PC-3 (cell line): ENCODE results near the gene SV2C. TPM values are rescaled to one million over a fixed set of nuclear protein-coding genes. Genes with fewer than 3 reads are reported as not detected.

ENCODE experiments used
- ATAC-seq: fragments of 200-7000 bp; cut with Tn5 transposase; 2 replicates; pipeline ENCODE4 v1.9.1; 2020; ENCODE audit warnings: mild to moderate bottlenecking, moderate library complexity
- BruUV-seq: library from RNA; stranded (reverse); fragments of 400-500 nt; replicated peaks from 2 replicates; lab custom pipeline; 2021; lab: Mats Ljungman, UMichigan
- CTCF ChIA-PET: fragments of 300-600 bp; sonication (Branson Sonifier 250); formaldehyde crosslinking; loops from one replicate; lab custom pipeline; 2022; ENCODE audit warnings: antibody characterized with exemption; lab: Charles Lee
- POLR2A ChIA-PET: fragments of 300-600 bp; sonication (Branson Sonifier 250); formaldehyde crosslinking; loops from one replicate; lab custom pipeline; 2022; ENCODE audit warnings: antibody characterized with exemption; ENCODE audit not compliant: unreplicated experiment; lab: Charles Lee
- DNase-seq: peaks from one replicate; pipeline ENCODE4 v3.0.0-alpha.2; 2015
- H2AFZ ChIP-seq: fragments of 300-600 bp; sonication (generic); 2 replicates; pipeline ENCODE4 v1.6.0; 2016; ENCODE audit warnings: antibody characterized with exemption, low read length
- H3F3A ChIP-seq: fragments of 300-600 bp; sonication (generic); one replicate; pipeline ENCODE4 v1.6.0; 2017; ENCODE audit warnings: antibody characterized with exemption, low read length, control low read depth, mild to moderate bottlenecking; ENCODE audit not compliant: unreplicated experiment
- H3K27ac ChIP-seq: fragments of 300-600 bp; sonication (generic); 2 replicates; pipeline ENCODE4 v1.5.1; 2016; ENCODE audit warnings: mild to moderate bottlenecking, low read length
- H3K27me3 ChIP-seq: fragments of 300-600 bp; sonication (generic); 2 replicates; pipeline ENCODE4 v1.6.1; 2016; ENCODE audit warnings: low read length, mixed read lengths
- H3K36me3 ChIP-seq: fragments of 300-600 bp; sonication (generic); 2 replicates; pipeline ENCODE4 v1.6.1; 2016; ENCODE audit warnings: low read depth, mixed run types, low read length, mixed read lengths
- H3K4me1 ChIP-seq: fragments of 300-600 bp; sonication (generic); 2 replicates; pipeline ENCODE4 v1.5.1; 2016; ENCODE audit warnings: low read length; ENCODE audit not compliant: insufficient read depth
- H3K4me2 ChIP-seq: fragments of 300-600 bp; sonication (generic); 2 replicates; pipeline ENCODE4 v1.6.0; 2016; ENCODE audit warnings: low read length
- H3K4me3 ChIP-seq: fragments of 300-600 bp; sonication (generic); 2 replicates; pipeline ENCODE4 v1.5.1; 2016; ENCODE audit warnings: mild to moderate bottlenecking, low read length, mixed read lengths
- H3K79me2 ChIP-seq: fragments of 300-600 bp; sonication (generic); 2 replicates; pipeline ENCODE4 v1.6.1; 2017; ENCODE audit warnings: low read length, mixed read lengths
- H3K9ac ChIP-seq: fragments of 300-600 bp; sonication (generic); 2 replicates; pipeline ENCODE4 v1.6.0; 2016; ENCODE audit warnings: mild to moderate bottlenecking, low read length
- H3K9me2 ChIP-seq: fragments of 300-600 bp; sonication (generic); replicated peaks from 2 replicates; pipeline ENCODE4 v1.6.1; 2016; ENCODE audit warnings: mixed run types, low read length, mixed read lengths
- H3K9me3 ChIP-seq: fragments of 300-600 bp; sonication (generic); 2 replicates; pipeline ENCODE4 v1.6.1; 2016; ENCODE audit warnings: low read length, mixed read lengths
- H4K20me1 ChIP-seq: fragments of 300-600 bp; sonication (generic); 2 replicates; pipeline ENCODE4 v1.6.1; 2016; ENCODE audit warnings: low read length, mixed read lengths
- EZH2 ChIP-seq: fragments of 300-600 bp; sonication (generic); IDR thresholded peaks from one replicate; pipeline ENCODE4 v1.6.1; 2017; ENCODE audit warnings: antibody characterized with exemption, mild to moderate bottlenecking, low read length; ENCODE audit not compliant: unreplicated experiment
- EZH2phosphoT487 ChIP-seq: fragments of 300-600 bp; sonication (generic); IDR thresholded peaks from 2 replicates; pipeline ENCODE4 v1.6.1; 2018; ENCODE audit warnings: mild to moderate bottlenecking, antibody characterized with exemption, low read length, borderline replicate concordance
- intact Hi-C: fragments of 100-400 bp; cut with micrococcal nuclease; formaldehyde crosslinking; loops from 2 replicates; pipeline ENCODE4 v1.9.0; 2023
- total RNA-seq: library from RNA; depleted of rRNA; stranded (reverse); fragments of >200 nt; gene quantifications from 2 replicates; pipeline ENCODE4 v1.2.3, GENCODE V29; 2014
- TF ChIP-seq, protein P1 (sequence below): fragments of 300-600 bp; sonication (generic); conservative IDR thresholded peaks from 2 replicates; pipeline ENCODE4 v1.5.1; 2017; ENCODE audit warnings: antibody characterized with exemption, low read depth, mild to moderate bottlenecking, low read length

The SV2C gene
- total RNA-seq, 1 experiment from 2014 or later: not detected

DNA sequence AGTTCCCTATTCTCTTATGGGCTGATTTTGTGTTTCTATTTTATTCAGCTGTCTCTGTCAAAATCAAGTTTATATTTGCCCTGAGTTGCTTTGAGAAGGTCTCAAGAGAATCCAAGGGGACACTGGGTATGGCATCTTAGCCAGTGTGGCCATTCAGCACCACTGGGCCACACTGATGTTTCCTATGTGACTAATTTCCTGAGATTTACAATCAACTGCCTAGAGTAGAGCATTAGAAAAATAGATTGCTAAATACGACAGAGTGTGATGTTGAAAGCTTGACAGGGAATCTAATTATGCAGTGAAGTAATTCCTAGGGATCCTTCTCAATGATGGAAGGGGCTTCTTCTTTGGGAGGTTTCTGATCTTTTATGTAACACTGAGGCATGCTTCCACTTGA lies 141.7 kb downstream of the SV2C start:
- no peak overlapping the region for H2AFZ ChIP-seq
- no peaks in the 10 kb centered on the region for H3K9me2 ChIP-seq
- H3K79me2 ChIP-seq: no peaks in the 10 kb centered on the region
- H3K4me1 ChIP-seq: no peaks in the 10 kb centered on the region
- ATAC-seq (no peak), DNase-seq (no peak)
- H3K4me3 ChIP-seq: no peak overlapping the region
- CTCF ChIA-PET: no interaction called here
- no peaks in the 10 kb centered on the region for H4K20me1 ChIP-seq
- no peak overlapping the region for H3K4me2 ChIP-seq
- H3K9ac ChIP-seq: no peak overlapping the region
- H3K27ac ChIP-seq: no peak overlapping the region
- no TSS peak for BruUV-seq
- POLR2A ChIA-PET: no interaction called here
- H3K9me3 ChIP-seq: no peaks in the 10 kb centered on the region
- TF ChIP-seq, protein P1, sequence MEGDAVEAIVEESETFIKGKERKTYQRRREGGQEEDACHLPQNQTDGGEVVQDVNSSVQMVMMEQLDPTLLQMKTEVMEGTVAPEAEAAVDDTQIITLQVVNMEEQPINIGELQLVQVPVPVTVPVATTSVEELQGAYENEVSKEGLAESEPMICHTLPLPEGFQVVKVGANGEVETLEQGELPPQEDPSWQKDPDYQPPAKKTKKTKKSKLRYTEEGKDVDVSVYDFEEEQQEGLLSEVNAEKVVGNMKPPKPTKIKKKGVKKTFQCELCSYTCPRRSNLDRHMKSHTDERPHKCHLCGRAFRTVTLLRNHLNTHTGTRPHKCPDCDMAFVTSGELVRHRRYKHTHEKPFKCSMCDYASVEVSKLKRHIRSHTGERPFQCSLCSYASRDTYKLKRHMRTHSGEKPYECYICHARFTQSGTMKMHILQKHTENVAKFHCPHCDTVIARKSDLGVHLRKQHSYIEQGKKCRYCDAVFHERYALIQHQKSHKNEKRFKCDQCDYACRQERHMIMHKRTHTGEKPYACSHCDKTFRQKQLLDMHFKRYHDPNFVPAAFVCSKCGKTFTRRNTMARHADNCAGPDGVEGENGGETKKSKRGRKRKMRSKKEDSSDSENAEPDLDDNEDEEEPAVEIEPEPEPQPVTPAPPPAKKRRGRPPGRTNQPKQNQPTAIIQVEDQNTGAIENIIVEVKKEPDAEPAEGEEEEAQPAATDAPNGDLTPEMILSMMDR: no peak
- TF ChIP-seq EZH2 (no peak), EZH2phosphoT487 (no peak)
- intact Hi-C loops: no loop called here
- H3F3A ChIP-seq: no peaks in the 10 kb centered on the region
- peaks cover 19% of the 10 kb centered on the region for H3K27me3 ChIP-seq
- no peaks in the 10 kb centered on the region for H3K36me3 ChIP-seq

DNA sequence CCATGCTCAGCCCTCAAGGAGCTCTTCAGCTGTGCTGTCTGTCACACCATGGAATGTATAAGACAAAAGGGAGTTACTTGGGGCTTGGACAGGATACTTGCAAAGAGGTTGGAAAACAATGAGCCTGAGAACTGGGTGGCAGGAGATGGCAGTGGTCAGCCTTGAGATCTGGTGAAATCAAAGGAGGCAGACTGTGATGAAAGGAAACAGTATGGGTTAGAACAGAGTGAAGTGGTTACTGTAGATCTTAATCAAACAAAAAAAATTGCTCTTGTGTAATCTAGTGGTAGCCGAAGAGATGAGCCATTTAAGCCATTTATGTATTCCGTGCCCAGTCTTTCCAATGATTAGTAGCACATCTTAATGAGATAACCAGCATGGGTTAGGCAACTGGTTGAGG lies 142.2 kb downstream of the SV2C start:
- TF ChIP-seq EZH2 (no peak), EZH2phosphoT487 (no peak)
- TF ChIP-seq, protein P1: no peak
- no TSS peak for BruUV-seq

DNA sequence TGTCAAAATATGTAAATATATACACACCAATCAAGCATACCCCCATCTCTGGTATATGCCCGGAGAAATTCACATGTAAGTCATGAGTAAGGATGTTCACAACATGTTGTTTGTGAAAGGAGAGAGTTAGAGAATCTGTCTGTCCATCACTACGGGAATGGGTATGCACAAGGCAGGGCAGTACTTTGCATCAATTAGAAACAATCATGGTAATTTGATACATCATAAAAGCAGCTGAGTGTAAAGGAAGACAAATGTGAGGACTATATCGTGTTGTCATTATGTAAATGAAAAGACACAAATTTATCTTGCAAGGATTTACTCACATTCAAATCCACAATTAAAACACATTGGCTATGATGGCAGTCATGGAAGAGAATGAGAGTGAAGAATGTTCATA lies 146.7 kb downstream of the SV2C start:
- Histone ChIP-seq H3K27me3 (peaks cover 22% of the 10 kb centered on the region), H3K9me2 (no peaks in the 10 kb centered on the region), H2AFZ (no peak overlapping the region), H3K27ac (no peak overlapping the region), H3F3A (no peaks in the 10 kb centered on the region), H4K20me1 (no peaks in the 10 kb centered on the region), H3K36me3 (no peaks in the 10 kb centered on the region), H3K79me2 (no peaks in the 10 kb centered on the region), H3K9ac (no peak overlapping the region), H3K4me3 (no peak overlapping the region), H3K9me3 (no peaks in the 10 kb centered on the region), H3K4me2 (no peak overlapping the region), H3K4me1 (no peaks in the 10 kb centered on the region)
- DNase-seq: no peak
- intact Hi-C loops: no loop called here
- no TSS peak for BruUV-seq
- ChIA-PET CTCF (no interaction called here), POLR2A (no interaction called here)
- TF ChIP-seq EZH2phosphoT487: no peak
- TF ChIP-seq, protein P1: no peak
- no peak for TF ChIP-seq EZH2
- no peak for ATAC-seq

More for the DNA sequence above, 142.2 kb downstream of the SV2C start:
- H3K9me2 ChIP-seq: no peaks in the 10 kb centered on the region
- H3K4me3 ChIP-seq: no peak overlapping the region
- H3K27me3 ChIP-seq: peaks cover 22% of the 10 kb centered on the region
- H3K4me1 ChIP-seq: no peaks in the 10 kb centered on the region
- H3K27ac ChIP-seq: no peak overlapping the region
- POLR2A ChIA-PET: no interaction called here
- CTCF ChIA-PET: no interaction called here
- H3K4me2 ChIP-seq: no peak overlapping the region
- no peaks in the 10 kb centered on the region for H3K36me3 ChIP-seq
- H3F3A ChIP-seq: no peaks in the 10 kb centered on the region
- intact Hi-C loops: no loop called here
- H4K20me1 ChIP-seq: no peaks in the 10 kb centered on the region
- no peaks in the 10 kb centered on the region for H3K9me3 ChIP-seq
- DNase-seq (no peak), ATAC-seq (no peak)
- no peak overlapping the region for H3K9ac ChIP-seq
- no peaks in the 10 kb centered on the region for H3K79me2 ChIP-seq
- no peak overlapping the region for H2AFZ ChIP-seq
